MM.1S (cell line): ENCODE data around the gene SPO11.

Experiments used
- DNase-seq: peaks from one replicate; pipeline ENCODE4 v3.0.0-alpha.2; 2015
- H2AFZ ChIP-seq: fragments of 300-600 bp; sonication (generic); 2 replicates; pipeline ENCODE4 v1.6.0; 2016; ENCODE audit warnings: antibody characterized with exemption, low read length
- H3F3A ChIP-seq: fragments of 300-600 bp; sonication (generic); 2 replicates; pipeline ENCODE4 v1.6.1; 2016; ENCODE audit warnings: mild to moderate bottlenecking, antibody characterized with exemption, low read length, moderate library complexity, mixed read lengths; ENCODE audit not compliant: insufficient read depth
- H3K27ac ChIP-seq: fragments of 300-600 bp; sonication (generic); 2 replicates; pipeline ENCODE4 v1.5.1; 2016; ENCODE audit warnings: mild to moderate bottlenecking, low read length
- H3K27me3 ChIP-seq: fragments of 300-600 bp; sonication (generic); replicated peaks from 2 replicates; pipeline ENCODE4 v1.6.0; 2016; ENCODE audit warnings: low read length; ENCODE audit not compliant: insufficient read depth
- H3K36me3 ChIP-seq: fragments of 300-600 bp; sonication (generic); replicated peaks from 2 replicates; pipeline ENCODE4 v1.6.1; 2016; ENCODE audit warnings: mild to moderate bottlenecking, low read length, mixed read lengths; ENCODE audit not compliant: insufficient read depth
- H3K4me1 ChIP-seq: fragments of 300-600 bp; sonication (generic); 2 replicates; pipeline ENCODE4 v1.6.1; 2016; ENCODE audit warnings: low read length, mixed read lengths
- H3K4me2 ChIP-seq: fragments of 300-600 bp; sonication (generic); 2 replicates; pipeline ENCODE4 v1.6.0; 2016; ENCODE audit warnings: low read depth, low read length
- H3K4me3 ChIP-seq: fragments of 300-600 bp; sonication (generic); 2 replicates; pipeline ENCODE4 v1.5.1; 2016; ENCODE audit warnings: low read length, mixed read lengths
- H3K79me2 ChIP-seq: fragments of 300-600 bp; sonication (generic); 2 replicates; pipeline ENCODE4 v1.6.1; 2016; ENCODE audit warnings: mixed run types, low read length, mixed read lengths
- H3K9ac ChIP-seq: fragments of 300-600 bp; sonication (generic); 2 replicates; pipeline ENCODE4 v1.6.1; 2016; ENCODE audit warnings: low read length, mixed read lengths
- H3K9me2 ChIP-seq: fragments of 300-600 bp; sonication (generic); replicated peaks from 2 replicates; pipeline ENCODE4 v1.6.1; 2016; ENCODE audit warnings: mild to moderate bottlenecking, low read length, mixed read lengths; ENCODE audit not compliant: insufficient read depth
- H3K9me3 ChIP-seq: fragments of 300-600 bp; sonication (generic); replicated peaks from 2 replicates; pipeline ENCODE4 v1.6.1; 2016; ENCODE audit warnings: mild to moderate bottlenecking, low read length, mixed read lengths; ENCODE audit not compliant: insufficient read depth
- H4K20me1 ChIP-seq: fragments of 300-600 bp; sonication (generic); 2 replicates; pipeline ENCODE4 v1.6.1; 2016; ENCODE audit warnings: mild to moderate bottlenecking, low read length, moderate library complexity, mixed read lengths; ENCODE audit not compliant: insufficient read depth
- CTCF ChIP-seq: fragments of 300-600 bp; sonication (generic); IDR thresholded peaks from 2 replicates; pipeline ENCODE4 v1.5.1; 2016; ENCODE audit warnings: antibody characterized with exemption, low read length, mixed read lengths
- EZH2 ChIP-seq: fragments of 300-600 bp; sonication (generic); optimal IDR thresholded peaks from 2 replicates; pipeline ENCODE3; 2017; ENCODE audit warnings: low read depth, mild to moderate bottlenecking, antibody characterized with exemption, low read length, mixed read lengths
- EZH2phosphoT487 ChIP-seq: fragments of 300-600 bp; sonication (generic); IDR thresholded peaks from 2 replicates; pipeline ENCODE4 v1.6.1; 2018; ENCODE audit warnings: antibody characterized with exemption, low read length

The SPO11 gene

GRCh38 chr20:57293995-57294394 is 35.6 kb upstream of the SPO11 start:
- TF ChIP-seq EZH2phosphoT487 (no peak), CTCF (no peak), EZH2 (no peak)
- H3K9me3 ChIP-seq = no peaks in the 10 kb centered on the region
- DNase-seq = no peak
- no peaks in the 10 kb centered on the region for H3K9me2 ChIP-seq
- H3K79me2 ChIP-seq = no peaks in the 10 kb centered on the region
- no peak overlapping the region for H3K9ac ChIP-seq
- H3K4me1 ChIP-seq = no peaks in the 10 kb centered on the region
- no peaks in the 10 kb centered on the region for H3F3A ChIP-seq
- no peaks in the 10 kb centered on the region for H3K36me3 ChIP-seq
- no peak overlapping the region for H3K4me2 ChIP-seq
- H3K4me3 ChIP-seq = no peak overlapping the region
- peaks cover 36% of the 10 kb centered on the region for H3K27me3 ChIP-seq
- no peak overlapping the region for H2AFZ ChIP-seq
- H4K20me1 ChIP-seq = no peaks in the 10 kb centered on the region
- no peak overlapping the region for H3K27ac ChIP-seq

- TF ChIP-seq EZH2phosphoT487 (no peak), CTCF (no peak), EZH2 (no peak)
- no peak overlapping the region for H3K4me2 ChIP-seq
- no peak overlapping the region for H3K4me3 ChIP-seq
- no peaks in the 10 kb centered on the region for H3K4me1 ChIP-seq
- no peaks in the 10 kb centered on the region for H4K20me1 ChIP-seq
- no peaks in the 10 kb centered on the region for H3K9me3 ChIP-seq
- no peaks in the 10 kb centered on the region for H3K36me3 ChIP-seq
- no peaks in the 10 kb centered on the region for H3K79me2 ChIP-seq
- no peaks in the 10 kb centered on the region for H3K9me2 ChIP-seq
- no peak overlapping the region for H3K27ac ChIP-seq
- H3F3A ChIP-seq = no peaks in the 10 kb centered on the region
- DNase-seq = no peak
- H2AFZ ChIP-seq = no peak overlapping the region
- H3K27me3 ChIP-seq = peaks cover 30% of the 10 kb centered on the region
- H3K9ac ChIP-seq = no peak overlapping the region
These were observed 35.1 kb upstream of the SPO11 start for GRCh38 chr20:57294550-57294949.

GRCh38 chr20:57298457-57298856 is 31.1 kb upstream of the SPO11 start:
- H3K4me1 ChIP-seq = no peaks in the 10 kb centered on the region
- no peak overlapping the region for H3K9ac ChIP-seq
- no peak overlapping the region for H2AFZ ChIP-seq
- no peaks in the 10 kb centered on the region for H3K9me3 ChIP-seq
- TF ChIP-seq EZH2 = no peak
- no peak for TF ChIP-seq CTCF
- no peak for TF ChIP-seq EZH2phosphoT487
- H3K27ac ChIP-seq = no peak overlapping the region
- H3K79me2 ChIP-seq = no peaks in the 10 kb centered on the region
- H4K20me1 ChIP-seq = no peaks in the 10 kb centered on the region
- no peak overlapping the region for H3K4me3 ChIP-seq
- no peak for DNase-seq
- H3K9me2 ChIP-seq = no peaks in the 10 kb centered on the region
- H3K27me3 ChIP-seq = peaks cover 7% of the 10 kb centered on the region; the same call in 1 of the 2 replicates
- no peaks in the 10 kb centered on the region for H3K36me3 ChIP-seq
- H3F3A ChIP-seq = no peaks in the 10 kb centered on the region
- no peak overlapping the region for H3K4me2 ChIP-seq
